BE2C (cell line): ENCODE measurements around the gene EXOC3L1.

Experiments used
- DNase-seq: peaks from one replicate; pipeline ENCODE4 v3.0.0-alpha.2; 2020
- H3K27me3 ChIP-seq: fragments of 250-450 bp; sonication (Bioruptor Pico); 2 replicates; pipeline ENCODE4 v1.5.1; 2020; ENCODE audit warnings: mild to moderate bottlenecking
- H3K36me3 ChIP-seq: fragments of 250-450 bp; sonication (Bioruptor Pico); 2 replicates; pipeline ENCODE4 v1.5.1; 2020; ENCODE audit warnings: mild to moderate bottlenecking
- H3K4me1 ChIP-seq: fragments of 250-450 bp; sonication (Bioruptor Pico); 2 replicates; pipeline ENCODE4 v1.5.1; 2020
- H3K4me3 ChIP-seq: 2 replicates; pipeline ENCODE4 v1.5.1; 2011; ENCODE audit warnings: low read depth, low read length
- H3K9me3 ChIP-seq: fragments of 250-450 bp; sonication (Bioruptor Pico); 2 replicates; pipeline ENCODE4 v1.5.1; 2020
- TF ChIP-seq, protein P1 (sequence below): IDR thresholded peaks from 2 replicates; pipeline ENCODE4 v1.5.1; 2012; ENCODE audit warnings: mild to moderate bottlenecking, low read depth, low read length

The EXOC3L1 gene

DNA sequence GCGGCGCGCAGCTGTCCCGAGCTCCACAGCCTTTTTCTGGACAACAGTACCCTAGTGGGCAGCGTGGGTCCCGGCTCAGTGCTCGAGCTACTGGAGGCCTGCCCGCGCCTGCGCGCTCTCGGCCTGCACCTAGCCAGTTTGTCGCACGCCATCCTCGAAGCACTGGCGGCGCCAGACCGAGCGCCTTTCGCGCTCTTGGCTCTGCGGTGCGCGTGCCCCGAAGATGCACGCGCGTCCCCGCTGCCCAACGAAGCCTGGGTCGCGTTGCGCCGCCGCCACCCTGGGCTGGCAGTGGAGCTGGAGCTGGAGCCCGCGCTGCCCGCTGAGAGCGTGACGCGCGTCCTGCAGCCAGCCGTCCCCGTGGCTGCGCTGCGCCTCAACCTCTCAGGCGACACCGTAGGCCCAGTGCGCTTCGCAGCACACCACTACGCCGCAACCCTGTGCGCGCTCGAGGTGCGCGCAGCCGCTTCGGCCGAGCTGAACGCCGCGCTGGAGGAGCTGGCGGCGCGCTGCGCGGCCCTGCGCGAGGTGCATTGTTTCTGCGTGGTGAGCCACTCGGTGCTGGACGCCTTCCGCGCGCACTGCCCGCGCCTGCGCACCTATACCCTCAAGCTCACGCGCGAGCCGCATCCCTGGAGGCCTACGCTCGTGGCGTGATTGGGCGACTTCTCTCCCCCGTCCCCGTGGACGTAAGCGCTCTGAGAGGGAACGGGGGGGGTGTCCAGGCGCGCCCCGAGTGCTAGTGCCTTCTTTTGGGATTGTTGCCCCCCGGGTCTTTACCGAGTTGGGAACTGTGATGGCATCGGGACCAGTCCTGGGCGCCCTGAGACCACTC is 26.6 kb downstream of the EXOC3L1 start:
- Histone ChIP-seq H3K9me3 (no peaks in the 10 kb centered on the region), H3K27me3 (no peaks in the 10 kb centered on the region; the same call in 1 of the 2 replicates), H3K36me3 (no peaks in the 10 kb centered on the region), H3K4me3 (peak overlapping the region; percentile 64), H3K4me1 (no peaks in the 10 kb centered on the region)
- TF ChIP-seq, protein P1, sequence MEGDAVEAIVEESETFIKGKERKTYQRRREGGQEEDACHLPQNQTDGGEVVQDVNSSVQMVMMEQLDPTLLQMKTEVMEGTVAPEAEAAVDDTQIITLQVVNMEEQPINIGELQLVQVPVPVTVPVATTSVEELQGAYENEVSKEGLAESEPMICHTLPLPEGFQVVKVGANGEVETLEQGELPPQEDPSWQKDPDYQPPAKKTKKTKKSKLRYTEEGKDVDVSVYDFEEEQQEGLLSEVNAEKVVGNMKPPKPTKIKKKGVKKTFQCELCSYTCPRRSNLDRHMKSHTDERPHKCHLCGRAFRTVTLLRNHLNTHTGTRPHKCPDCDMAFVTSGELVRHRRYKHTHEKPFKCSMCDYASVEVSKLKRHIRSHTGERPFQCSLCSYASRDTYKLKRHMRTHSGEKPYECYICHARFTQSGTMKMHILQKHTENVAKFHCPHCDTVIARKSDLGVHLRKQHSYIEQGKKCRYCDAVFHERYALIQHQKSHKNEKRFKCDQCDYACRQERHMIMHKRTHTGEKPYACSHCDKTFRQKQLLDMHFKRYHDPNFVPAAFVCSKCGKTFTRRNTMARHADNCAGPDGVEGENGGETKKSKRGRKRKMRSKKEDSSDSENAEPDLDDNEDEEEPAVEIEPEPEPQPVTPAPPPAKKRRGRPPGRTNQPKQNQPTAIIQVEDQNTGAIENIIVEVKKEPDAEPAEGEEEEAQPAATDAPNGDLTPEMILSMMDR, result no peak
- peak; percentile 78 for DNase-seq

DNA sequence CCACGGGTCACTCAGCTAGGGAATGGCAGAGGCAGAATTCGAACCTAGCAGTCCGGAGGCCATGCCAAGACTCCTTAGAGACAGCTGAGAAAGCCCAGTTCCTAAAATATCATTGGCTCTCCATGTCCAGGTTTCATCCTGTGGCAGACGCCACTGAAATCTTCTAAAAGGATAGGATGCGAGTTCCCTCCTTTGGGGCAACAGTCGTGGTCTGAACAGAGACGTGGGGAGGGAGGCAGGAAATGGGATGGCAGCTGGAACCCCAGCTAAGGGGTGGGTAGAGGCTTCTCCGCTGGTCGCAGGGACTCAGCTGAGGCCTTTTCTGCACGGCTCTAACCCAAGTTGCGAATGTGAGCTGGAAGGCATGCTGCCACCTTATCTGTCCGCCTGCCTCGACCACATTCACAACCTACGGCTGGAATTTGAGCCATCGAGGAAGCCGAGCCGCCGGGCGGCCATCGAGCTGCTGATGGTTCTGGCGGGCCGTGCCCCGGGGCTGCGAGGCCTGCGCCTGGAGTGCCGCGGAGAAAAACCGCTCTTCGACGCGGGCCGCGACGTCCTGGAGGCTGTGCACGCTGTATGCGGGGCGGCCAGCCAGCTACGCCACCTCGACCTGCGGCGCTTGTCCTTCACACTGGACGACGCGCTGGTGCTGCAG is 27.3 kb downstream of the EXOC3L1 start:
- Histone ChIP-seq H3K4me3 (no peak overlapping the region), H3K27me3 (no peaks in the 10 kb centered on the region; the same call in 1 of the 2 replicates)

DNA sequence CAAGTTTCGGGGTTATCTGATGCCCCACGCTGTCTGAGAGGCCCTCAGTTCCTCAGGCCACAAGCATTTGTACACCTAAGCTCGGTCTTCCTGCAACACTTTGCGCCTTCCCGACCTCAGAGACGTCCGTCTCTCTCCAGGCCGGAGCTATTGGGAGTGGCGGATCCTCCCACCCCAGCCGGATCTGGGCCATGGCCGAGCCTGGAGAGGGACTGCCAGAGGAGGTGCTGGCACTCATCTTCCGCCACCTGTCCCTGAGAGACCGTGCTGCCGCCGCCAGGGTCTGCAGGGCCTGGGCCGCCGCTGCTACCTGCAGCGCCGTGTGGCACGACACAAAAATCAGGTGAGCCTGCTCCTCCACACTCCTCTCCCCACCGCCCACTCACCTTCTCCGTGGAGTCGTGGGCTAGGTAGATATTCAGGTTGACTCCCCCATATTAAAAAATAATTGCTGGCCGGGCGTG is 28.3 kb downstream of the EXOC3L1 start:
- H3K4me3 ChIP-seq, result no peak overlapping the region
- H3K9me3 ChIP-seq, result no peaks in the 10 kb centered on the region
- H3K36me3 ChIP-seq, result no peaks in the 10 kb centered on the region
- DNase-seq, result no peak
- TF ChIP-seq, protein P1, result no peak
- no peaks in the 10 kb centered on the region for H3K4me1 ChIP-seq
- H3K27me3 ChIP-seq, result no peaks in the 10 kb centered on the region; the same call in 1 of the 2 replicates

More for the DNA sequence above, 27.3 kb downstream of the EXOC3L1 start:
- Histone ChIP-seq H3K9me3 (no peaks in the 10 kb centered on the region), H3K4me1 (no peaks in the 10 kb centered on the region), H3K36me3 (no peaks in the 10 kb centered on the region)
- peak; percentile 14 for DNase-seq
- TF ChIP-seq, protein P1, result no peak

DNA sequence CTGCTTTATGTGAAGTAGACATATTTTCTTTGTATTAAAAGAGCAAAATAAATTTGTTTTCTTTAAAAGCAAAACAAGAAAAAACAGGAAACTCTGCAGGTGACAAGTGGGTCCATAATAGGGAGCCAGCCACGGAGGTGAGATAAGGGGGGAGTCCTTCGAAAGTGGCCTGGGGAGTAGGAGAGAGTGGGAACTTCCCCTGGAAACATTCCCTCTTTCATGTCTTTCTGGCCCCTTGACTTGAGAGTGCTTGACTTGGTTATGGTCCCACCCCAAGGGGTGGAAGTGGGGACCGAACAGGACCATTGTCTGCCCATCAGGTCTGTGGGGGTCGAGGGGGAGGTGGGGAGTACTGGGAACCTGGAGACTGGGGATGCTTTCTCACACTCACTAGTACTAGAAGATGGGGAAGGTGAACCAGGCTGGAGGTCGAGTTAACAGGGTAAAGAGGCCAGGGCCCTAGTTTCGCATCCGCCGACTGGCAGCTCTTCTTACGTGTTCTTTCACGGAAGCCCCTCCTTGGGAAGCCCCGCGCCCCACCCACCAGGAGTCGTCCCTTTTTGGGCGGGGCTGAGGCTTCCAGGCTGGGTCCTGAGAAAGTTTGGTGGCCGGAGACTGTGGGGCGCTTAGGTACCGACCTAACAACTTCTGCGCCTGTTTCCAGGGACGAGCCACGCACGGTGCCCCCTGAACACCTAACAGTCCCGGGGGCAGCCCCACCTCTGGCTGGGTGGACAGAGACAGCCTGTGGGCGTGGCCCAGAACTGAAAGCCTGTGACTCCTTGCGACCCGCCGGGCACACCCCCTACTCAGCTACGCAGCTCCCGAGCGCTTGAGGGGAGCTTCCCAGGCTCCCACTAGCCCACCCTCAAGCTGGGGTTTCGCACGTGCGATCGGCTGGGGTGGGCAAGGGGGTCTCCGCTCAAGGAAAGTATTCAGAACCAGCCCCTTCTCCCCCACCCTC is 31.0 kb downstream of the EXOC3L1 start:
- DNase-seq, result peak; percentile 32
- Histone ChIP-seq H3K27me3 (peaks cover 12% of the 10 kb centered on the region), H3K4me1 (no peaks in the 10 kb centered on the region), H3K9me3 (no peaks in the 10 kb centered on the region), H3K36me3 (no peaks in the 10 kb centered on the region), H3K4me3 (peak overlapping the region; percentile 74)
- TF ChIP-seq, protein P1, result no peak

DNA sequence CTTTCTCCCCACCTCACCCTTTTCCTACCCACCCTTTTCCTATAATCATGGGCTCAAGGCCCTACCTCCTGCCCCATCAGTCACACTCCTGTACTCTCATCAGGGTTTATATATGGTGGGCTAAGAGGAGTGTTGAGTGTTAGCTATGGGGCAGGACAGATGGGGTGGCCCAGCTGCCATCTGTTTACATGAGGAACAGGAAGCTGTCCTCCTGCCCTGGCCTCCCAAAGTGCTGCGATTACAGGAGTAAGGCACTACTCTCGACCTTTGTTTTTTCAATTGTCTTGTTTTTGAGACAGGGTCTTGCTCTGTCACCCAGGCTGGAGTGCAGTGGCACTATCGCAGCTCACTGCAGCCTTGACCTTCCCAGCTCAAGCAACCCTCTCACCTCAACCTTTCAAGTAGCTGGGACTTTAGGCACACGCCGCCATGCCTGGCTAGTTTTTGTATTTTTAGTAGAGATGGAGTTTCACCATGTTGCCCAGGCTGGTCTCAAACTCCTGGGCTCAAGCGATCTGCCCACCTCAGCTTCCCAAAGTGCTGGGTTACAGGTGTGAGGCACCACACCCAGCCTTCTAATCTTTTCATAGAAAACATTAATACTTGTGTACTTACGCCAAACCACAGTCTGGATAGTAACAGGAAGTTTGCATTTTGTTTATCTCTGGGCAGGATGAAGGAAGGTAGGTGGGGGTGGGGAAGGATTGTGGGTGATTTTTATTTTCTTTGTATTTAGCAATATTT is 31.9 kb downstream of the EXOC3L1 start:
- no peak for DNase-seq
- Histone ChIP-seq H3K36me3 (no peaks in the 10 kb centered on the region), H3K4me3 (no peak overlapping the region), H3K27me3 (peaks cover 12% of the 10 kb centered on the region), H3K9me3 (no peaks in the 10 kb centered on the region), H3K4me1 (no peaks in the 10 kb centered on the region)
- TF ChIP-seq, protein P1, result no peak
